Ascending aorta (tissue), 2 donors: ENCODE data around the gene CILP2. TPM values are rescaled to one million over a fixed set of nuclear protein-coding genes. Genes with fewer than 3 reads are reported as not detected.
A peak's percentile ranks its signal among the peaks of the same experiment; 100 is the strongest.

Experiments
- DNase-seq, 2 donors: peaks; one replicate each; pipeline ENCODE4 v3.0.0-alpha.2; 2019; ENCODE audit warnings: low spot score in 2 of 2
- H3K27ac ChIP-seq, 2 donors: fragments of 200-600 bp; sonication (generic); one replicate each; pipeline ENCODE4 v1.5.1; 2016 to 2017; ENCODE audit warnings: mild to moderate bottlenecking in 1 of 2
- H3K27me3 ChIP-seq: fragments of 200-600 bp; sonication (generic); one replicate; pipeline ENCODE4 v1.5.1; 2017
- H3K36me3 ChIP-seq, 2 donors: fragments of 200-600 bp; sonication (generic); one replicate each; pipeline ENCODE4 v1.5.1; 2016
- H3K4me1 ChIP-seq, 2 donors: fragments of 200-600 bp; sonication (generic); one replicate each; pipeline ENCODE4 v1.5.1; 2016 to 2017; ENCODE audit warnings: mild to moderate bottlenecking in 1 of 2
- H3K4me3 ChIP-seq, 2 donors: fragments of 200-600 bp; sonication (generic); one replicate each; pipeline ENCODE4 v1.5.1; 2016 to 2017; ENCODE audit warnings: mild to moderate bottlenecking in 1 of 2
- H3K9me3 ChIP-seq, 2 donors: fragments of 200-600 bp; sonication (generic); one replicate each; pipeline ENCODE4 v1.5.1; 2016
- intact Hi-C: fragments of 100-400 bp; cut with DNase I; formaldehyde crosslinking; loops from one replicate; pipeline ENCODE4 v1.15.1; 2023
- total RNA-seq: library from RNA; depleted of rRNA; stranded (reverse); fragments of >200 nt; gene quantifications from one replicate; pipeline ENCODE4 v1.1.0, GENCODE V29; 2016
- TF ChIP-seq, protein P1 (sequence below), 3 experiments: fragments of 200-600 bp in 2 of 3; fragments of 450-650 bp in 1 of 3; sonication (generic) in 2 of 3; IDR thresholded peaks; one replicate each; pipeline ENCODE4 v1.5.1; 2016 to 2019; ENCODE audit warnings: antibody characterized with exemption in 3 of 3, mild to moderate bottlenecking in 1 of 3, moderate library complexity in 1 of 3

The CILP2 gene
- total RNA-seq, 1 donor from 2014 or later, result not detected

DNA sequence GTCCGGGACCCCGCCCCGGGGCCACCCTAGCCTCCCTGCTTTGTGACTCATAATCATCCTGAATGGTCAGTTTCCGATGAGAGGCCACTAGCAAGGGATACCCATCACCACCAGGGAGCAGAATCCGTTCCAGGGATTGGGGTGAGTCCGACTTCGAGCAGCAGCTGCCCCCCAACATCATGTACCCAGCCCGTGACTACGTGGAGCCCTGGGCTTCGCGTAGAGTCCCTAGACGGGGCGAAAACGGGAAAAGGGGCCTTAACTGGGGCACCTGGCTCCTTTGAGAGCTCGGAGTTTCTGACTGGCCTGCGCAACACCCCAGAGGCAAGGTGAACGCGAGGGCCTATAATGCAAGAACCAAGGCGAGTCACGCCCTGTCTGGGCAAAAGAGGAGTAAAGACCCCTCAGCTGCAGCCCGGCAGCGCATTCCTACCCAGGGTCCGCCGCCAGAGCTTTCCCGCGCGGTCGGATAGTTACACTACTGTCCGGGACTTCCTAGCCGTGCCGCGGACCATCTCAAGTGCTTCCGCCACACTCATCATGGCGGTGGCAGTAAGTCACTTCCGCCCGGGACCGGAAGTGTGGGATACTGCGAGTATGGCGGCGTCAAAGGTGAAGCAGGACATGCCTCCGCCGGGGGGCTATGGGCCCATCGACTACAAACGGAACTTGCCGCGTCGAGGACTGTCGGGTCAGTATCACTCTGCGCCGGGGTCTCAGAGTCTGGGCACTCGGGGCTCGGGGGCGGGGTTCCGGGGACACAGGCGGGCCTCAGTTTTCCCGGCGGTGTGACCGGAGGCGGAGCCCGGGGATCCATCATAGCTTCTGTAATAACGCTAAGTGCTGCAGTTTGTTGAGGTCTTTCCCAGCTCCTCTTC lies 22.2 kb upstream of the CILP2 start, which contains the start of gene NDUFA13:
NDUFA13 (plus strand) TSS at position 584 of the 878 bp plus-strand sequence; CDS start at position 598, 14 bp downstream.
- Histone ChIP-seq H3K27ac (peak within 1 kb of the TSS; percentile 75 to 80), H3K36me3 (peaks cover 0 to 8% of the 10 kb centered on the region in 2 donors), H3K4me1 (peaks cover 6 to 14% of the 10 kb centered on the region in 2 donors), H3K27me3 (no peaks in the 10 kb centered on the region), H3K4me3 (peak within 1 kb of the TSS; percentile 83 to 87), H3K9me3 (no peaks in the 10 kb centered on the region)
- intact Hi-C loops, result loop anchor here (10.0 kb wide), 1 partner anchor 321 kb away; the partner anchor contains the start of genes BORCS8 and RFXANK
- TF ChIP-seq, protein P1, sequence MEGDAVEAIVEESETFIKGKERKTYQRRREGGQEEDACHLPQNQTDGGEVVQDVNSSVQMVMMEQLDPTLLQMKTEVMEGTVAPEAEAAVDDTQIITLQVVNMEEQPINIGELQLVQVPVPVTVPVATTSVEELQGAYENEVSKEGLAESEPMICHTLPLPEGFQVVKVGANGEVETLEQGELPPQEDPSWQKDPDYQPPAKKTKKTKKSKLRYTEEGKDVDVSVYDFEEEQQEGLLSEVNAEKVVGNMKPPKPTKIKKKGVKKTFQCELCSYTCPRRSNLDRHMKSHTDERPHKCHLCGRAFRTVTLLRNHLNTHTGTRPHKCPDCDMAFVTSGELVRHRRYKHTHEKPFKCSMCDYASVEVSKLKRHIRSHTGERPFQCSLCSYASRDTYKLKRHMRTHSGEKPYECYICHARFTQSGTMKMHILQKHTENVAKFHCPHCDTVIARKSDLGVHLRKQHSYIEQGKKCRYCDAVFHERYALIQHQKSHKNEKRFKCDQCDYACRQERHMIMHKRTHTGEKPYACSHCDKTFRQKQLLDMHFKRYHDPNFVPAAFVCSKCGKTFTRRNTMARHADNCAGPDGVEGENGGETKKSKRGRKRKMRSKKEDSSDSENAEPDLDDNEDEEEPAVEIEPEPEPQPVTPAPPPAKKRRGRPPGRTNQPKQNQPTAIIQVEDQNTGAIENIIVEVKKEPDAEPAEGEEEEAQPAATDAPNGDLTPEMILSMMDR (IDR thresholded peaks at IDR 0.05), result no peak
- DNase-seq, result peak; percentile 75 to 97

DNA sequence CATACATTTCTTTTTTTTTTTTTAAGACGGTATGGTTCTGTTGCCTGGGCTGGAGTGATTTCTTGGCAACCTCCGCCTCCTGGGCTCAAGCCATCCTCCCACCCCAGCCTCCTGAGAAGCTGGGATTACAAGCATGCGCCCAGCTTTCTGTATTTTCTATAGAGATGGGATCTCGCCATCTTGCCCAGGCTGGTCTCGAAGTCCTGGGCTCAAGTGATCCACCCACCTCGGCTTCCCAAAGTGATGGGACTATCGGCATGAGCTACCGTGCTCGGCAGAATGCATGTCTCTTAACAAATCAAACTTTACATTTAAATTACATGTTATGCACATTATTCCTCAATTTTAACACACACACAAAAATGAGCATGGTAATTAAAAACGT lies 20.8 kb upstream of the CILP2 start:
- no peaks in the 10 kb centered on the region for H3K27me3 ChIP-seq
- no peaks in the 10 kb centered on the region for H3K9me3 ChIP-seq
- peaks cover 6 to 14% of the 10 kb centered on the region in 2 donors for H3K4me1 ChIP-seq
- peaks cover 0 to 8% of the 10 kb centered on the region in 2 donors for H3K36me3 ChIP-seq
- intact Hi-C loops, result loop anchor here (10.0 kb wide), 1 partner anchor 322 kb away; the partner anchor contains the start of genes BORCS8 and RFXANK
- no peak overlapping the region for H3K27ac ChIP-seq
- no peak for DNase-seq
- H3K4me3 ChIP-seq, result peak overlapping the region; percentile 83 to 87
- TF ChIP-seq, protein P1 (IDR thresholded peaks at IDR 0.05), result no peak

DNA sequence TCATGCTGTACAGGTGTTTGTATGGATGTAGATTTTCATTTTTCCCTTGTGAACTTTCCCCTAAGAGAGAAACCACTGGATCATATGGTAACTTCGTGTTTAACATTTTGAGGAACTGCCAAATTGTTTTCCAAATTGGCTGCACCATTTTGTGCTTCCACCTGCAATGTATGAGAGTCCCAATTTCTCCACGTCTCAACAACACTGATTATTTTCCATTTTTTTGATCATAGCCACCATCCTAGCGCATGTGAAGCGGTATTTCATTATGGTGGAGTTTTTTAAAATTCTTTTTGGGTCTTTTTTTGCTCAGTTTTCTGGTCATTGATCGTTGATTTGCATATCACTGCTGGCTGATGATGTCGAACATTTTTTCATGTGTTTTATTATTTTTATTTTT lies 17.1 kb upstream of the CILP2 start:
- Histone ChIP-seq H3K4me3 (no peak overlapping the region), H3K27ac (no peak overlapping the region), H3K27me3 (no peaks in the 10 kb centered on the region), H3K9me3 (no peaks in the 10 kb centered on the region), H3K36me3 (peaks cover 2 to 28% of the 10 kb centered on the region in 2 donors), H3K4me1 (peaks cover 6 to 10% of the 10 kb centered on the region in 2 donors)
- DNase-seq, result no peak
- TF ChIP-seq, protein P1 (IDR thresholded peaks at IDR 0.05), result no peak
- intact Hi-C loops, result no loop called here

DNA sequence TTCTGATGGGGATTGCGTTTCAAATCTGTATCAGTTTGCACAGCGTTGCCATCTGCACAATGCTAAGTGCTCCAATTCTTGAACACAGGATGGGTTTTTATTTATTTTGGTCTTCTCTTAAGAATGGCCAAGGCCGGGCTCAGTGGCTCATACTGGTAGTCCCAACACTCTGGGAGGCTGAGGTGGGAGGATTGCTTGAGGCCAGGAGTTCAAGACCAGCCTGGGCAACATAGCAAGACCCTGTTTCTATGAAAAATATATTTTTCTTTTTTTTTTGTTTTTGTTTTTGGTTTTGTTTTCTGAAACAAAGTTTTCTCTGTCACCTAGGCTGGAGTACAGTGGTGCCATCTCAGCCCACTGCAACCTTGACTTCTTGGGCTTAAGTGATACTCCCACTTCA lies 14.9 kb upstream of the CILP2 start:
- no peak overlapping the region for H3K4me3 ChIP-seq
- H3K9me3 ChIP-seq, result no peaks in the 10 kb centered on the region
- H3K4me1 ChIP-seq, result no peaks in the 10 kb centered on the region
- TF ChIP-seq, protein P1 (IDR thresholded peaks at IDR 0.05), result no peak
- intact Hi-C loops, result no loop called here
- no peak overlapping the region for H3K27ac ChIP-seq
- H3K27me3 ChIP-seq, result no peaks in the 10 kb centered on the region
- H3K36me3 ChIP-seq, result peaks cover 23 to 44% of the 10 kb centered on the region in 2 donors
- no peak for DNase-seq

DNA sequence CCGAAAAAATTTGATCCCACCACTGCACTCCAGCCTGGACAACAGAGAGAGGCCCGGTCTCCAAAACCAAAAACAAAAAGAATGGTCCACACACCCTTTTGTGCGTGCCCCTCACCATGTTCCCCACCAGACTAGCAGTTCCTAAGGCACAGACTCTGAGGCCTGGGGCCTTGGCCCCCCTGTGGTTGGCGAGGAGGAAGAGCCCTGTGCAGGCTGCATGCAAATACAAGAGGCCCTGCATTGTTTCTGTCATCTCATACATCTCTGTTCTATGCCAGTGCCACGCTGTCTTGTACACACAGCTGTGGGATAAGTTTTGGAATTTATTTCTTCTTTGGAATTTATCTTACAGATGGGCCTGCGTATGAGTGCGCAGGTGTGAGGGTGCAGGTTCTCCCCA lies 14.0 kb upstream of the CILP2 start:
- no peaks in the 10 kb centered on the region for H3K9me3 ChIP-seq
- DNase-seq, result no peak
- peaks cover 0 to 2% of the 10 kb centered on the region in 2 donors for H3K4me1 ChIP-seq
- TF ChIP-seq, protein P1 (IDR thresholded peaks at IDR 0.05), result no peak
- intact Hi-C loops, result no loop called here
- no peaks in the 10 kb centered on the region for H3K27me3 ChIP-seq
- H3K36me3 ChIP-seq, result peaks cover 27 to 45% of the 10 kb centered on the region in 2 donors
- H3K4me3 ChIP-seq, result no peak overlapping the region
- no peak overlapping the region for H3K27ac ChIP-seq
